ENCODE measurements around the gene NCOA5. TPM values are rescaled to one million over a fixed set of nuclear protein-coding genes. Genes with fewer than 3 reads are reported as not detected.
A peak's percentile ranks its signal among the peaks of the same experiment; 100 is the strongest.

Gene NCOA5
- total RNA-seq, 1 donor from 2014 or later = 12.3 TPM

GRCh38 chr20:46027245-46027853 lies 62.4 kb downstream of the NCOA5 start:
- no peak for DNase-seq (ENCODE audit: low spot score)
- intact Hi-C loops (cut with DNase I) = no loop called here

GRCh38 chr20:46025376-46025783 lies 64.4 kb downstream of the NCOA5 start:
- intact Hi-C loops (cut with DNase I) = no loop called here
- no peak for DNase-seq (ENCODE audit: low spot score)

DNA sequence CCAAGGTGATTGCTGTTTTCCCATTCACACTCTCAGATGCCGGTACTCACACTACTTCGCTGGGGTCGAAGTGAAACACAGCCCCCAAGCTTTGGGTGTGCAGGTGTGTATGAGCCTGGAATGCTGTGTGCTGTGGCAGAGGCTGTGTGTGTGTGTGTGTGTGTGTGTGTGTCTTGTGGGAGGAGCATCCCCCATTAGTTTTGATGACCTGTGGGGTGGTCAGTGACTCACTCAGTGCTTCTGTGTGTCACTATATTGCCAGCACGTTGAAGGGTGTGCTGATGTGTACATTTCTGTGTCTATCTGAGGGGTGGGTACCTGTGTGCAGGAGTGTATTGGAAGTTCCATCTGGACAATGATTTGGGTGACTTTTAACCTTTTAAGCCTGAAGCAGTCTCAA lies 65.8 kb downstream of the NCOA5 start:
- intact Hi-C loops (cut with DNase I) = loop anchor here (5.0 kb wide), 1 partner anchor 38 kb away; no protein-coding TSS in a partner anchor
- no peak for DNase-seq (ENCODE audit: low spot score)

GRCh38 chr20:46023148-46023484 lies 66.6 kb downstream of the NCOA5 start:
- intact Hi-C loops (cut with DNase I) = loop anchor here (5.0 kb wide), 1 partner anchor 39 kb away; no protein-coding TSS in a partner anchor
- no peak for DNase-seq (ENCODE audit: low spot score)

GRCh38 chr20:46022411-46023147 lies 67.2 kb downstream of the NCOA5 start:
- peak; percentile 87 for DNase-seq (ENCODE audit: low spot score)
- intact Hi-C loops (cut with DNase I) = loop anchor here (5.0 kb wide), 1 partner anchor 40 kb away; no protein-coding TSS in a partner anchor

DNA sequence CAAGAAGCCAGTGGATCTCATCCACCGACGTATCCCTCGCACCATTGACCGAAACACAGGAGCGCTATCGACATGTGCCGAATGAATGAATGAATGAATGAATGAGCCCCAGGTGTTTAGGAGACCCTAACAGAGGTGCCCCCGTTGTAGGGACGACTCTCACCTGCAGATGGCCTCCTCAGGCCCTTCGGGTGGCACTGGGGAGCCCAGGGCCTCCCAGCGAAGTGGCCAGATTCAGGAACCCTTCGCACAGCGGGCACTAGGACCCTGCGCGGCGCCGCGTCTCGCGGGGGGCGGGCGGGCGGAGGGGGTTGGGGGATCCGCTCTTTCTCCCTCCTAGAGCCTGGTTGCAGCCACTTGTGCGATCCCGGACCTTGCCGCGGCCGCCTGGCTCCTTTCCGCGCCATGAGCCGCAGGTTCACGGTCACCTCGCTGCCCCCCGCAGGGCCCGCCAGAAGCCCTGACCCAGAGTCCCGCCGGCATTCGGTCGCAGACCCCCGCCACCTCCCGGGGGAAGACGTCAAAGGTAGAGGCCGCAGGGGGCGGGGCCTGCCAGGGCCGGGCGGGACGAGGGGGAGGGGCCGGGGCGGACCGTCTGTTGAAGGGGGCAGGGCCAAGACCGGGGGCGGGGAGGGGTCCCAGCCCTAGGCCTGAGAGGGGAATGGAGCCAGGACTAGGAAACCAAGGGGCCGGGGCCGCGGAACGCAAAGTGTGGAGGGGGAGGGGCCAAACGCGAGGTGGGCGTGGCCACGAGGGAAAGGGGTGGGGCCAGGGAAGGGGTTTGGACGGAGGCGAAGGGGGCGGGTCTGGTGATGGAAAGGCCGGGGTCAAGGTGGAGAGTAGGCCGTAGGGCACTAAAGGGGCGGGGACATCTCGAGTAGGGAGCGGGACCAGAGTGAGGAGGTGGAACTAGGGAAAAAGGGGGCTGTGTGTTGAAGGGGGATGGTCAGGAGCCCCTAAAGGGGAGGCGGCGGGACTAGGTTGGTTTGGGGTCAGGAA lies 68.1 kb downstream of the NCOA5 start:
- intact Hi-C loops (cut with DNase I) = loop anchor here (5.0 kb wide), 1 partner anchor 41 kb away; no protein-coding TSS in a partner anchor
- DNase-seq (ENCODE audit: low spot score) = no peak

DNA sequence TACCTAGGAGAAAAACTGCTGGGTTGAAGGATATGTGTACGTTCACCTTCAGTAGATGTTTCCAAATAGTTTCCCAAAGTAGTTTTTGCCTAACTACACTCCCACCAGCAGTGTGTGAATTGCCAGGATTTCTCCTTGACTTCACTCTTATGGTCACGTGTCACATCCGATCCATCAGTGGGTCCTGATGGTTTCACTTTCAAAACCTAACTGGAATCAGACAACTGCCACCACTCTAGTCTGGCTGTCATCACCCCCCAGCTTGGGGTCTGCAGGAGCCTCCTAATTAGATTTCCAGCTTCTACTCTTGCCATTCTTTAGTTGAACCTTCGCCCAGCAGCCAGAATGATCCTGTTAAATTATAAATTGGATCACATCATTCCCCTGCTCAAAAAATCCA lies 69.2 kb downstream of the NCOA5 start:
- intact Hi-C loops (cut with DNase I) = loop anchor here (5.0 kb wide), 1 partner anchor 42 kb away; no protein-coding TSS in a partner anchor

GRCh38 chr20:46018611-46019010 lies 71.2 kb downstream of the NCOA5 start:
- intact Hi-C loops (cut with DNase I) = loop anchor here (10.0 kb wide), 1 partner anchor 156 kb away; no protein-coding TSS in a partner anchor
- DNase-seq (ENCODE audit: low spot score) = no peak

More for the DNA sequence above, 69.2 kb downstream of the NCOA5 start:
- no peak for DNase-seq (ENCODE audit: low spot score)

DNA sequence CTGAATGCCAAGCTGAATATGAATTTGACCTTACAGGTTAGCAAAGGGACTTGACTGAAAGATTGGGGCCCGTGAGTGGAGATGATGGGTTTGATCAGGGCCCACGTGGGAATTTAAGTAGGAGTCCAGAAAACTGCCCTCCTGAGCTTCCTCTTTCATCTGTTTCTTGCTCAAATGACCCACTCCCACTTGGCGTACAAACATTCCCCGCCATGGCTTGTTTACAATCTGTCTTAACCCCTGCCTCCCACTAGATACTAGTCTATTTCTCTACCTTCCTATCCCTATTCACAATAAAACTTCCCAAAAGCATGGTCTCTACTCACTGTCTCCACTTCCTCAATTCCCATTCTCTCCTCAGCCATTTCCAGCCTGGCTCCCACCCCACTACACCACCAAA lies 71.7 kb downstream of the NCOA5 start:
- DNase-seq (ENCODE audit: low spot score) = no peak
- intact Hi-C loops (cut with DNase I) = loop anchor here (10.0 kb wide), 1 partner anchor 157 kb away; no protein-coding TSS in a partner anchor

GRCh38 chr20:46017272-46017671 lies 72.5 kb downstream of the NCOA5 start:
- no peak for DNase-seq (ENCODE audit: low spot score)
- intact Hi-C loops (cut with DNase I) = loop anchor here (10.0 kb wide), 1 partner anchor 158 kb away; no protein-coding TSS in a partner anchor

DNA sequence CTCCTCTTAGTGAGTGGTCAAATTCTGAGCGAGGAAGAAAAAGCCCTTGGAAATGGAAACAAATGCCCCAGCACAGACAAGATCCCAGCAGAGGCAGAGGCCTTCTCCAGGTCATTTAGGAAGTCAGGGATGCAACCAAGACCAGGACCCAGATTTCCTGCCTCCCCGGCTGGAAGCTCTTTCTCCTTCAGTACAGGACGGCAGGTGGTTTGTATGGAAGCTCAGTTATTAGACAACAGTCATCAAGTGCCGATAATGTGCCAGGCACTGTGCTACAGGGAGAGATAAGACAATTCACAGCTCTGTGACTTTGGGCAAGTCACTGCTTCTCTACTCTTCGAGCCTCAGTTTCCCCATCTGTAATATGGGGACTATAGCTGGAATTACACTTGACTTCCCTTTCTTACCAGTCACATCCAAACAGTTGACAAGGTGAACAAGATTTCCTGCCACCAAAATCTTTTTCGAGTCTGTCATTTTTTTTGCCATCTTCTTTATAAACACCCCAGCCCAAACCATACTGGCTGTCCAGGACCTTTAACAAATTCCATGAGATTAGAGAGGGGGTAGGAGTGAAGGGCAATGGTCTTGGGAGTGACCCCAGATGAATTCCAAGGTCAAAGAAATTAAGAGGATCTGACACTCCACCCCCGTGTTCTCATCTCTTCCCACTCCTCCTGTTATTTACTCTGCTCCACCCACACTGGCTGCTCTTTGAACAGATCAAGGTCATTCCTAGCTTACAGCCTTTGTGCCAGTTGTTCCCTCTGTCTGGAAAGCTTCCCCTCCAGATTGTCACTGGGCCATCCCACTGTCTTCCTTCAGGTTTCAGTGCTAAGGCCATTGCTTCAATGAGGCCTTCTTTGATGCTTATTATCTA lies 75.0 kb downstream of the NCOA5 start:
- intact Hi-C loops (cut with DNase I) = loop anchor here (2.0 to 10.0 kb wide), 2 partner anchors 74 to 160 kb away; partner anchors contain the start of gene NCOA5
- DNase-seq (ENCODE audit: low spot score) = no peak

GRCh38 chr20:46013829-46014516 lies 75.8 kb downstream of the NCOA5 start:
- no peak for DNase-seq (ENCODE audit: low spot score)
- intact Hi-C loops (cut with DNase I) = loop anchor here (2.0 to 10.0 kb wide), 2 partner anchors 75 to 161 kb away; partner anchors contain the start of gene NCOA5

GRCh38 chr20:46013322-46013828 lies 76.4 kb downstream of the NCOA5 start:
- intact Hi-C loops (cut with DNase I) = loop anchor here (10.0 kb wide), 1 partner anchor 161 kb away; no protein-coding TSS in a partner anchor
- no peak for DNase-seq (ENCODE audit: low spot score)

DNA sequence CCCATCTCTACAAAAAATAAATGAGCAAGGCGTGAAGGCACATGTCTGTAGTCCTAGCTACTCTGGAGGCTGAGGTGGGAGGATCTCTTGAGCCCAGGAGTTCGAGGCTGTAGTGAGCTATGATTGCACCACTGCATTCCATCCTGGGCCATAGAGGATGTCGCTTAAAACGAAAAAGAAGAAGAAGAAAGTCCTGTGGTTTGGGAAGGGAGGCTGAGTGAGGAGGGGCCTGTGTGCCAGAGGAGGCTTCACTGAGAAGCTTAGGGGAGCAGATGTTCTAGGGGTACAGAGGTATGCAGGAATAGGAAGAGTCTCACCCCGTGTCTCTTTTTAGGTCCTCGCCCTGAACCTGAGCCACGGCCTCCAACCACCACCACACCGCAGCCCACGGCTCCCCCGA lies 76.8 kb downstream of the NCOA5 start:
- DNase-seq (ENCODE audit: low spot score) = no peak
- intact Hi-C loops (cut with DNase I) = loop anchor here (10.0 kb wide), 1 partner anchor 162 kb away; no protein-coding TSS in a partner anchor

- intact Hi-C loops (cut with DNase I) = loop anchor here (10.0 kb wide), 1 partner anchor 163 kb away; no protein-coding TSS in a partner anchor
- DNase-seq (ENCODE audit: low spot score) = peak; percentile 94
Measured at GRCh38 chr20:46011631-46012482, 77.9 kb downstream of the NCOA5 start.

All from cardiac septum (tissue), 1 donor.